ENCODE data around the gene CCDC92.

DNA sequence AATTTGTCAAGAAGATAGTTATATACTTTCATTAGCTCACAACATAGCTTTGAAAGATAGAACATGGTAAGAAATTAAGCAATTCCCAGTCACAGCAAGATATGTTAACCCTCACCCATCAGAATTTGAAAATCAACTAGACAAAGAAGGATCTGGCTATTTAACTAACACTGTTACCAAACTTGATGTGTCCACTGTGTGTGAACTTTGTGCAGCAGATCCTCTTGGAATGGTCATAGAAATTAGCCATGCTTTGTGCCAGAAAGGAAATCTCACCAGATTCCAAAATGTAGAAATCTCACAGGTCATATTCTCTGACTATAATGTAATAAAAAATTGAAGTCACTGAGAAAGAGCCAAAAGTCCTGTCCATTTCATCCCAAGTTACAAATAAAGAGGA lies 46.5 kb upstream of the CCDC92 start:
- TF ChIP-seq, protein P1, sequence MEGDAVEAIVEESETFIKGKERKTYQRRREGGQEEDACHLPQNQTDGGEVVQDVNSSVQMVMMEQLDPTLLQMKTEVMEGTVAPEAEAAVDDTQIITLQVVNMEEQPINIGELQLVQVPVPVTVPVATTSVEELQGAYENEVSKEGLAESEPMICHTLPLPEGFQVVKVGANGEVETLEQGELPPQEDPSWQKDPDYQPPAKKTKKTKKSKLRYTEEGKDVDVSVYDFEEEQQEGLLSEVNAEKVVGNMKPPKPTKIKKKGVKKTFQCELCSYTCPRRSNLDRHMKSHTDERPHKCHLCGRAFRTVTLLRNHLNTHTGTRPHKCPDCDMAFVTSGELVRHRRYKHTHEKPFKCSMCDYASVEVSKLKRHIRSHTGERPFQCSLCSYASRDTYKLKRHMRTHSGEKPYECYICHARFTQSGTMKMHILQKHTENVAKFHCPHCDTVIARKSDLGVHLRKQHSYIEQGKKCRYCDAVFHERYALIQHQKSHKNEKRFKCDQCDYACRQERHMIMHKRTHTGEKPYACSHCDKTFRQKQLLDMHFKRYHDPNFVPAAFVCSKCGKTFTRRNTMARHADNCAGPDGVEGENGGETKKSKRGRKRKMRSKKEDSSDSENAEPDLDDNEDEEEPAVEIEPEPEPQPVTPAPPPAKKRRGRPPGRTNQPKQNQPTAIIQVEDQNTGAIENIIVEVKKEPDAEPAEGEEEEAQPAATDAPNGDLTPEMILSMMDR (IDR thresholded peaks at IDR 0.05; ENCODE audit: insufficient read depth, low read depth, low read length): no peak
- TF ChIP-seq EZH2 (IDR thresholded peaks at IDR 0.05; ENCODE audit: insufficient read depth, low read length): no peak

All from astrocyte (in vitro differentiated cells and primary cell).